IPS-18a (cell line): ENCODE results near the gene CENPB.

Experiments
- H3K27ac ChIP-seq: one replicate; pipeline ENCODE4 v1.5.1; 2013; ENCODE audit warnings: low read length
- H3K27me3 ChIP-seq: one replicate; pipeline ENCODE4 v1.6.1; 2013; ENCODE audit warnings: mild to moderate bottlenecking, low read length; ENCODE audit not compliant: control insufficient read depth, insufficient read depth
- H3K36me3 ChIP-seq: one replicate; pipeline ENCODE4 v1.6.1; 2013; ENCODE audit warnings: low read depth, low read length; ENCODE audit not compliant: control insufficient read depth
- H3K4me1 ChIP-seq: one replicate; pipeline ENCODE4 v1.6.1; 2013; ENCODE audit warnings: low read depth, low read length; ENCODE audit not compliant: control insufficient read depth
- H3K4me3 ChIP-seq: one replicate; pipeline ENCODE4 v1.5.1; 2013; ENCODE audit warnings: low read length
- H3K9ac ChIP-seq: one replicate; pipeline ENCODE4 v1.6.1; 2013; ENCODE audit warnings: mild to moderate bottlenecking, low read length, moderate library complexity
- H3K9me3 ChIP-seq: one replicate; pipeline ENCODE4 v1.6.1; 2013; ENCODE audit warnings: low read depth, low read length; ENCODE audit not compliant: control insufficient read depth

Gene CENPB

DNA sequence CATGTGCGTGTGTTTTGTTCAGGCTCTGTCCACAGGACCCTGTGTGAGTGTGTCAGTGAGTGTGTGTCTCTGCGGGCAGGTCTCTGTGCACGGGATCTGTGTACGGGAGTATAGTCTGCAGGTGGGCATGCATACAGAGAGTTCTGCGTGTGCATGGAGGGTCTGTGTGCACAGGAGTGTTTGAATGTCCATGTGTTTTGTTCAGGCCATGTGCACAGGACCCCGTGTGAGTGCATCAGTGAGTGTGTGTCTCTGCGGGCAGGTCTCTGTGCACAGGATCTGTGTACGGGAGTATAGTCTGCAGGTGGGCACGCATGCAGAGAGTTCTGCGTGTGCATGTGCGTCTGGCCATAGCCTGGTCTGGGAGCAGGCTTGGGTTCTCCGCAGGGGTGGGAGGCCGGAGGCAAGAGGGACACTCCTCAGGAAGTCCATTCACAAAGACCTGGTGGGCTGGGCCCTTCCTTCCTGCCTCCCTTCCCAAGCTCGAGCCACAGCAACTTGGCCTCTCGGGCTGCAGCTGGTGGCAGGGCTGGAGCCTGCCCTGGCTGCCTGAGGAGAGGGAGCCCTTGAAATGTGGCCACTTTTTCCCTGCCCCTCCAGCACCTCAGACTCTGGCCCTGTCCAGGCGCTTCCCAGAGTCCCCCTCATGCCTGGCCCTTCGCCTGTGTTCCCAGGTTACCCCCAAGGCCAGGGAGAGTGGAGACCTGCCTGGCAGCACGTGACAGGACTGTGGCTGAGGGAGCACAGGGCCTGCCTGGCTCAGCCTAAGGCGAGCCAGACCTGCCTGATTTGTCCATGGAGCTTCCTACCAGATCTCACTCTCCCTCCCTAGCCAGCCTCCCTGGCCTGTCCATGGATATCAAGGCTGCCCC is 47.2 kb downstream of the CENPB start:
- Histone ChIP-seq H3K27ac (no peak overlapping the region), H3K27me3 (no peaks in the 10 kb centered on the region), H3K36me3 (no peaks in the 10 kb centered on the region), H3K4me1 (peaks cover 13% of the 10 kb centered on the region), H3K4me3 (no peak overlapping the region), H3K9ac (no peak overlapping the region), H3K9me3 (no peaks in the 10 kb centered on the region)

DNA sequence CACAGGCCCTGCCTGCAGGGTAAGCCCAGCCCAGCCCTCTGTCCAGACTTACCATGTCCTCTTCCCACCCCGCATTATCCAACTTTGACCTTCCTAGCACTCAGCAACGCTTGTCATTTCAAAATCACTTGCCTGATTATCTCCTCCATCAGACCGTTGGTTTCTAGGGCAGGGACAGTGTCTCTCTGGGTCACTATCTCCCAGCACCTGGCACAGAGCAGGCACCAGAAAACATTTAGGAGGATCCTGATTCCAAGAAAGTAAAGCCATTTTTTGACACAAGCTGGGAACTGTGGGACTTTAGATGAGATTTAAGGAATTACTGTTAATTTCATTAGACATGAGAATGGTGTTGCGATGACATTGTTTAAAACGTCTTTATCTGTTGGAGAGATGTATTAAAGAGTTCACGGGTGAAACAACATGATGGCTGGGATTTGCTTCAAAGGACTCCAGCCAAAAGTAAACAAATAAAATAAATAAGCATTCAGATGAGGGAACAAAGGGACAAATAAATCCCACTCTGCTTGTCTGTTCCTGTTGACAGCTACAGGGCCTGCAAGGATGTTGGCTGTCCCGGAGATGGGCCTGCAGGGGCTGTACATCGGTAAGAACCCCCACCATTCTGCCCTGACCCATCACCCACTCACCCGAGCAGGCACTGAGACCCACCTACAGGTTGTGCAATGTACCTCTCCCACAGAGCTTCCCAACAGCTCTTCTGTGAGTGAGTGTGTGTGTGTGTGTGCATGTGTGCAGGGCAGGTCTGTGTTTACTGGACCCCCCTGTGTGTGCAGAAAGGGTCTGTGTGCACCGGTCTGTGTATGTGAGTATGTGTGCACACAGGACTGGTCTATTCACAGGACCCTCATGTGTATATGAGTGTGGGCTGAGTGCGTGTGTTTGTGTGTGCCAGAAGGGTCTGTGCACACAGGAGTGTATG is 48.2 kb downstream of the CENPB start:
- no peaks in the 10 kb centered on the region for H3K36me3 ChIP-seq
- H3K9ac ChIP-seq = no peak overlapping the region
- H3K27ac ChIP-seq = no peak overlapping the region
- peaks cover 13% of the 10 kb centered on the region for H3K4me1 ChIP-seq
- peaks cover 4% of the 10 kb centered on the region for H3K27me3 ChIP-seq
- H3K9me3 ChIP-seq = no peaks in the 10 kb centered on the region
- H3K4me3 ChIP-seq = no peak overlapping the region

- Histone ChIP-seq H3K9me3 (no peaks in the 10 kb centered on the region), H3K4me1 (peaks cover 12% of the 10 kb centered on the region), H3K9ac (no peak overlapping the region), H3K4me3 (no peak overlapping the region), H3K27me3 (peaks cover 25% of the 10 kb centered on the region), H3K27ac (no peak overlapping the region), H3K36me3 (no peaks in the 10 kb centered on the region)
These were observed 50.8 kb downstream of the CENPB start for GRCh38 chr20:3735768-3736167.

- Histone ChIP-seq H3K27me3 (peaks cover 25% of the 10 kb centered on the region), H3K4me3 (no peak overlapping the region), H3K9me3 (no peaks in the 10 kb centered on the region), H3K27ac (no peak overlapping the region), H3K4me1 (peaks cover 5% of the 10 kb centered on the region), H3K9ac (no peak overlapping the region), H3K36me3 (no peaks in the 10 kb centered on the region)
These were observed 52.3 kb downstream of the CENPB start for GRCh38 chr20:3734111-3734843.
